OCI-LY7 (cell line): ENCODE results near the gene PDYN. TPM values are rescaled to one million over a fixed set of nuclear protein-coding genes. Genes with fewer than 3 reads are reported as not detected.

Experiments
- BruUV-seq: library from RNA; stranded (reverse); fragments of 400-500 nt; replicated peaks from 2 replicates; lab custom pipeline; 2021; lab: Mats Ljungman, UMichigan
- CTCF ChIA-PET: fragments of 300-600 bp; sonication (Branson Sonifier 250); formaldehyde crosslinking; loops from one replicate; lab custom pipeline; 2022; ENCODE audit warnings: antibody characterized with exemption; ENCODE audit not compliant: unreplicated experiment; lab: Charles Lee
- POLR2A ChIA-PET: fragments of 300-600 bp; sonication (Branson Sonifier 250); formaldehyde crosslinking; loops from one replicate; lab custom pipeline; 2022; ENCODE audit warnings: antibody characterized with exemption; lab: Charles Lee
- DNase-seq: peaks from one replicate; pipeline ENCODE4 v3.0.0-alpha.2; 2015; ENCODE audit warnings: low spot score
- H2AFZ ChIP-seq: fragments of 200-600 bp; sonication (generic), shearing (Covaris generic); 2 replicates; pipeline ENCODE4 v1.6.1; 2014; ENCODE audit warnings: mild to moderate bottlenecking, antibody characterized with exemption, low read length, moderate library complexity
- H3K27ac ChIP-seq: fragments of 200-600 bp; sonication (generic); 2 replicates; pipeline ENCODE4 v1.5.1; 2014; ENCODE audit warnings: mixed run types, low read depth, mild to moderate bottlenecking, moderate library complexity, low read length, inconsistent platforms; ENCODE audit not compliant: poor library complexity, severe bottlenecking
- H3K36me3 ChIP-seq: fragments of 200-600 bp; sonication (generic); 2 replicates; pipeline ENCODE4 v1.6.1; 2014; ENCODE audit warnings: mild to moderate bottlenecking, antibody characterized with exemption, low read length, moderate library complexity, mixed read lengths; ENCODE audit not compliant: insufficient read depth
- H3K4me1 ChIP-seq: fragments of 200-600 bp; sonication (generic); 2 replicates; pipeline ENCODE4 v1.5.1; 2014; ENCODE audit warnings: mild to moderate bottlenecking, low read length; ENCODE audit not compliant: insufficient read depth, poor library complexity, severe bottlenecking
- H3K4me2 ChIP-seq: fragments of 200-600 bp; sonication (generic); 2 replicates; pipeline ENCODE4 v1.6.1; 2014; ENCODE audit warnings: mild to moderate bottlenecking, low read length
- H3K4me3 ChIP-seq: fragments of 200-600 bp; sonication (generic); 2 replicates; pipeline ENCODE4 v1.5.1; 2014; ENCODE audit warnings: mild to moderate bottlenecking, low read depth, low read length; ENCODE audit not compliant: poor library complexity, severe bottlenecking
- H3K79me2 ChIP-seq: fragments of 200-600 bp; sonication (generic); 2 replicates; pipeline ENCODE4 v1.6.1; 2016; ENCODE audit warnings: low read depth, mild to moderate bottlenecking, low read length, moderate library complexity, mixed read lengths; ENCODE audit not compliant: insufficient read depth
- H3K9me2 ChIP-seq: fragments of 200-600 bp; sonication (generic); 2 replicates; pipeline ENCODE4 v1.6.1; 2016; ENCODE audit warnings: mild to moderate bottlenecking, low read length, mixed read lengths; ENCODE audit not compliant: insufficient read depth
- H3K9me3 ChIP-seq: fragments of 200-600 bp; sonication (generic); 2 replicates; pipeline ENCODE4 v1.6.1; 2014; ENCODE audit warnings: mild to moderate bottlenecking, mixed run types, low read length, mixed read lengths
- H4K20me1 ChIP-seq: fragments of 200-600 bp; sonication (generic); 2 replicates; pipeline ENCODE4 v1.6.1; 2014; ENCODE audit warnings: mild to moderate bottlenecking, antibody characterized with exemption, low read length, moderate library complexity, mixed read lengths; ENCODE audit not compliant: insufficient read depth
- CTCF ChIP-seq: fragments of 200-600 bp; sonication (generic); conservative IDR thresholded peaks from 2 replicates; pipeline ENCODE4 v1.5.1; 2014; ENCODE audit warnings: mild to moderate bottlenecking, antibody characterized with exemption, low read length, moderate library complexity, mixed read lengths
- EZH2phosphoT487 ChIP-seq: fragments of 200-600 bp; sonication (generic); IDR thresholded peaks from 2 replicates; pipeline ENCODE4 v1.6.1; 2018; ENCODE audit warnings: low read depth, borderline replicate concordance, mild to moderate bottlenecking, mixed run types, antibody characterized with exemption, low read length, moderate library complexity, mixed read lengths
- intact Hi-C: fragments of 100-400 bp; cut with micrococcal nuclease; formaldehyde crosslinking; loops from one replicate; pipeline ENCODE4 v1.10.0; 2022; ENCODE audit not compliant: unreplicated experiment
- total RNA-seq, 2 experiments: library from RNA; depleted of rRNA in 1 of 2; stranded (reverse); fragments of >200 nt in 1 of 2; shearing (Covaris generic) in 1 of 2; gene quantifications; 2 replicates each; pipeline ENCODE4 v1.2.3, GENCODE V29; 2014 to 2022

PDYN gene
- total RNA-seq, 2 experiments from 2014 or later = not detected

GRCh38 chr20:1932971-1933370, 60.9 kb downstream of the PDYN start:
- Histone ChIP-seq H3K79me2 (no peaks in the 10 kb centered on the region), H3K27ac (no peak overlapping the region), H4K20me1 (no peaks in the 10 kb centered on the region), H3K4me1 (no peaks in the 10 kb centered on the region), H3K36me3 (no peaks in the 10 kb centered on the region), H2AFZ (no peak overlapping the region), H3K9me2 (no peaks in the 10 kb centered on the region), H3K9me3 (no peaks in the 10 kb centered on the region), H3K4me3 (no peak overlapping the region), H3K4me2 (no peak overlapping the region)
- ChIA-PET CTCF (no interaction called here), POLR2A (no interaction called here)
- DNase-seq = no peak
- no TSS peak for BruUV-seq
- TF ChIP-seq CTCF = no peak
- intact Hi-C loops = no loop called here

GRCh38 chr20:1931830-1932229, 62.0 kb downstream of the PDYN start:
- H3K9me2 ChIP-seq = no peaks in the 10 kb centered on the region
- no peak overlapping the region for H3K4me2 ChIP-seq
- DNase-seq = no peak
- intact Hi-C loops = no loop called here
- no peaks in the 10 kb centered on the region for H3K36me3 ChIP-seq
- no peaks in the 10 kb centered on the region for H4K20me1 ChIP-seq
- CTCF ChIA-PET = no interaction called here
- TF ChIP-seq EZH2phosphoT487 (no peak), CTCF (no peak)
- no peak overlapping the region for H3K4me3 ChIP-seq
- no peaks in the 10 kb centered on the region for H3K4me1 ChIP-seq
- POLR2A ChIA-PET = no interaction called here
- no peak overlapping the region for H2AFZ ChIP-seq
- no peak overlapping the region for H3K27ac ChIP-seq
- BruUV-seq = no TSS peak
- no peaks in the 10 kb centered on the region for H3K9me3 ChIP-seq
- no peaks in the 10 kb centered on the region for H3K79me2 ChIP-seq

GRCh38 chr20:1930165-1930564, 63.7 kb downstream of the PDYN start:
- Histone ChIP-seq H3K4me3 (no peak overlapping the region), H3K79me2 (no peaks in the 10 kb centered on the region), H3K9me2 (no peaks in the 10 kb centered on the region), H4K20me1 (no peaks in the 10 kb centered on the region), H3K9me3 (no peaks in the 10 kb centered on the region), H2AFZ (no peak overlapping the region), H3K4me1 (no peaks in the 10 kb centered on the region), H3K27ac (no peak overlapping the region), H3K36me3 (no peaks in the 10 kb centered on the region), H3K4me2 (no peak overlapping the region)
- TF ChIP-seq EZH2phosphoT487 (no peak), CTCF (no peak)
- CTCF ChIA-PET = no interaction called here
- BruUV-seq = no TSS peak
- POLR2A ChIA-PET = no interaction called here
- intact Hi-C loops = no loop called here
- DNase-seq = no peak
